ENCODE data around the gene CAPN5.
"Not testable (repeated sequence)": the region's sequence is repeated elsewhere in the genome, so short reads cannot be mapped to it uniquely, and the experiment has no call there.

The CAPN5 gene

GRCh38 chr11:77061258-77061657 is 5.5 kb upstream of the CAPN5 start:
- DNase-seq; intact Hi-C loops (cut with DNase I): not testable (repeated sequence)

- intact Hi-C loops (cut with DNase I) = no loop called here
Observed at GRCh38 chr11:77062924-77063323, 3.8 kb upstream of the CAPN5 start.

GRCh38 chr11:77063407-77063806 is 3.4 kb upstream of the CAPN5 start:
- intact Hi-C loops (cut with DNase I) = no loop called here

More at GRCh38 chr11:77062924-77063323, 3.8 kb upstream of the CAPN5 start:
- DNase-seq = no peak

GRCh38 chr11:77063861-77064260 is 2.9 kb upstream of the CAPN5 start:
- intact Hi-C loops (cut with DNase I) = no loop called here

More at GRCh38 chr11:77063407-77063806, 3.4 kb upstream of the CAPN5 start:
- no peak for DNase-seq

GRCh38 chr11:77064648-77065217 is 2.0 kb upstream of the CAPN5 start:
- intact Hi-C loops (cut with DNase I) = no loop called here
- peak in 1 of 10 donors; percentile 1 for DNase-seq

More at GRCh38 chr11:77063861-77064260, 2.9 kb upstream of the CAPN5 start:
- peak in 1 of 10 donors; percentile 2 for DNase-seq

GRCh38 chr11:77065878-77066228 is 918 bp upstream of the CAPN5 start:
- peak in 4 of 10 donors; percentile 26 to 89 (median 78) for DNase-seq
- intact Hi-C loops (cut with DNase I) = no loop called here

GRCh38 chr11:77067861-77068443 is 1.2 kb downstream of the CAPN5 start:
- intact Hi-C loops (cut with DNase I) = no loop called here
- DNase-seq = peak in 3 of 10 donors; percentile 5 to 72 (median 58)

- peak in 2 of 10 donors; percentile 4 to 72 for DNase-seq
- intact Hi-C loops (cut with DNase I) = no loop called here
Observed at GRCh38 chr11:77068457-77069335, 1.9 kb downstream of the CAPN5 start.

- intact Hi-C loops (cut with DNase I) = no loop called here
Observed at GRCh38 chr11:77069336-77069968, 2.7 kb downstream of the CAPN5 start.

GRCh38 chr11:77069969-77070582 is 3.3 kb downstream of the CAPN5 start:
- DNase-seq = peak in 2 of 10 donors; percentile 4 to 74
- intact Hi-C loops (cut with DNase I) = no loop called here

More at GRCh38 chr11:77069336-77069968, 2.7 kb downstream of the CAPN5 start:
- peak in 3 of 10 donors; percentile 7 to 67 (median 64) for DNase-seq

- intact Hi-C loops (cut with DNase I) = no loop called here
- peak in 2 of 10 donors; percentile 57 to 62 for DNase-seq
Observed at GRCh38 chr11:77071077-77071476, 4.3 kb downstream of the CAPN5 start.

- intact Hi-C loops (cut with DNase I) = no loop called here
- peak in 4 of 10 donors; percentile 6 to 72 (median 64) for DNase-seq
Observed at GRCh38 chr11:77071671-77072605, 5.2 kb downstream of the CAPN5 start.

GRCh38 chr11:77072851-77073327 is 6.1 kb downstream of the CAPN5 start:
- intact Hi-C loops (cut with DNase I) = no loop called here
- DNase-seq = peak in 2 of 10 donors; percentile 7 to 67

- intact Hi-C loops (cut with DNase I) = no loop called here
- DNase-seq = peak in 8 of 10 donors; percentile 42 to 94 (median 65)
Observed at GRCh38 chr11:77073328-77074001, 6.7 kb downstream of the CAPN5 start.

GRCh38 chr11:77074205-77074604 is 7.4 kb downstream of the CAPN5 start:
- DNase-seq = peak in 3 of 10 donors; percentile 6 to 70 (median 43)
- intact Hi-C loops (cut with DNase I) = no loop called here

- intact Hi-C loops (cut with DNase I) = no loop called here
- peak in 3 of 10 donors; percentile 6 to 65 (median 59) for DNase-seq
Observed at GRCh38 chr11:77074626-77075221, 8.0 kb downstream of the CAPN5 start.

- intact Hi-C loops (cut with DNase I) = no loop called here
- DNase-seq = peak in 2 of 10 donors; percentile 22 to 61
Observed at GRCh38 chr11:77075425-77075905, 8.7 kb downstream of the CAPN5 start.

GRCh38 chr11:77079666-77080065 is 12.9 kb downstream of the CAPN5 start:
- no peak for DNase-seq
- intact Hi-C loops (cut with DNase I) = no loop called here

Data from posterior cingulate gyrus (tissue), 11 donors.